Keratinocyte (primary cell): Measurements from ENCODE around the gene CHD9. TPM values are rescaled to one million over a fixed set of nuclear protein-coding genes. Genes with fewer than 3 reads are reported as not detected.

ENCODE experiments used
- DNase-seq: peaks from one replicate; pipeline ENCODE4 v3.0.0-alpha.2; 2011; ENCODE audit warnings: low read depth, missing footprints, low spot score
- FAIRE-seq: peaks from 2 replicates; lab custom pipeline; 2011; peaks lifted over from hg19 to GRCh38; lab: Jason Lieb, UNC
- H2AFZ ChIP-seq: 2 replicates; pipeline ENCODE4 v1.6.0; 2012; ENCODE audit warnings: low read length, control low read depth, inconsistent platforms; ENCODE audit not compliant: control insufficient read depth
- H3K27ac ChIP-seq: 2 replicates; pipeline ENCODE4 v1.5.1; 2011; ENCODE audit warnings: low read length; ENCODE audit not compliant: control insufficient read depth, insufficient read depth
- H3K27me3 ChIP-seq: 3 replicates; pipeline ENCODE4 v1.6.0; 2011; ENCODE audit warnings: low read length; ENCODE audit not compliant: control insufficient read depth, insufficient read depth; ENCODE audit errors: extremely low read depth
- H3K36me3 ChIP-seq, 2 experiments: 2 replicates in 1 of 2; 3 replicates in 1 of 2; pipeline ENCODE4 v1.5.1; 2011; ENCODE audit warnings: low read length in 2 of 2, mild to moderate bottlenecking in 1 of 2; ENCODE audit not compliant: control insufficient read depth in 2 of 2, insufficient read depth in 2 of 2; ENCODE audit errors: extremely low read depth in 1 of 2
- H3K4me1 ChIP-seq: 3 replicates; pipeline ENCODE4 v1.5.1; 2011; ENCODE audit warnings: low read length; ENCODE audit not compliant: control insufficient read depth, insufficient read depth; ENCODE audit errors: extremely low read depth
- H3K4me2 ChIP-seq: 3 replicates; pipeline ENCODE4 v1.6.0; 2011; ENCODE audit warnings: low read depth, low read length; ENCODE audit not compliant: control insufficient read depth, insufficient read depth; ENCODE audit errors: extremely low read depth
- H3K4me3 ChIP-seq, 3 experiments: fragments of 200-600 bp in 1 of 3; sonication (generic) in 1 of 3; 2 replicates in 2 of 3; 3 replicates in 1 of 3; pipeline ENCODE4 v1.5.1; 2011 to 2016; ENCODE audit warnings: low read length in 3 of 3, mild to moderate bottlenecking in 3 of 3, control low read depth in 2 of 3, inconsistent platforms in 1 of 3, low read depth in 1 of 3, mixed read lengths in 1 of 3, mixed run types in 1 of 3, moderate library complexity in 1 of 3; ENCODE audit not compliant: control insufficient read depth in 2 of 3, insufficient read depth in 2 of 3; ENCODE audit errors: extremely low read depth in 1 of 3
- H3K79me2 ChIP-seq: 2 replicates; pipeline ENCODE4 v1.6.0; 2012; ENCODE audit warnings: low read length; ENCODE audit not compliant: control insufficient read depth, insufficient read depth
- H3K9ac ChIP-seq: 3 replicates; pipeline ENCODE4 v1.6.0; 2011; ENCODE audit warnings: low read length; ENCODE audit not compliant: control insufficient read depth, insufficient read depth; ENCODE audit errors: extremely low read depth
- H3K9me1 ChIP-seq: 3 replicates; pipeline ENCODE4 v1.6.0; 2011; ENCODE audit warnings: low read length; ENCODE audit not compliant: control insufficient read depth, insufficient read depth; ENCODE audit errors: extremely low read depth
- H3K9me3 ChIP-seq: 2 replicates; pipeline ENCODE4 v1.5.1; 2012; ENCODE audit warnings: low read depth, low read length; ENCODE audit not compliant: control insufficient read depth
- H4K20me1 ChIP-seq: 3 replicates; pipeline ENCODE4 v1.6.0; 2011; ENCODE audit warnings: low read length; ENCODE audit not compliant: control insufficient read depth, insufficient read depth; ENCODE audit errors: extremely low read depth
- CTCF ChIP-seq, 3 experiments: IDR thresholded peaks in 1 of 3; conservative IDR thresholded peaks in 1 of 3; optimal IDR thresholded peaks in 1 of 3; 2 replicates in 2 of 3; 3 replicates in 1 of 3; pipeline versions ENCODE3 to v1.5.1; 2011; ENCODE audit warnings: low read length in 3 of 3, mild to moderate bottlenecking in 3 of 3, moderate library complexity in 2 of 3, control low read depth in 1 of 3, inconsistent platforms in 1 of 3; ENCODE audit not compliant: insufficient read depth in 2 of 3; ENCODE audit errors: extremely low read depth in 1 of 3
- EZH2 ChIP-seq: IDR thresholded peaks from one replicate; pipeline ENCODE4 v1.6.1; 2012; ENCODE audit warnings: inconsistent platforms, mild to moderate bottlenecking, low read length, moderate library complexity
- dilution Hi-C: fragments of 300-500 bp; cut with MboI; formaldehyde crosslinking; loops from one replicate; pipeline ENCODE4 v1.7.0; 2020; ENCODE audit warnings: low sequenced_read_pairs; ENCODE audit not compliant: extremely low pct_ligation_motif_present
- polyA plus RNA-seq, 5 experiments: library from polyadenylated mRNA; depleted of rRNA in 3 of 5; stranded (reverse) in 3 of 5; stranded (forward) in 1 of 5; unstranded in 1 of 5; fragments of >200 nt; gene quantifications; 1 replicate in 1 of 5; 2 replicates in 3 of 5; 3 replicates in 1 of 5; pipeline versions ENCODE4 v1.2.1 to v1.2.3, GENCODE V29; 2011 to 2012; ENCODE audit warnings: missing spikeins in 2 of 5, low read depth in 1 of 5, low replicate concordance in 1 of 5

Gene CHD9
- polyA plus RNA-seq, 1 donor (not counting 4 experiments of a cell fraction or from before 2014, with no cell fraction given): 32.8 TPM

DNA sequence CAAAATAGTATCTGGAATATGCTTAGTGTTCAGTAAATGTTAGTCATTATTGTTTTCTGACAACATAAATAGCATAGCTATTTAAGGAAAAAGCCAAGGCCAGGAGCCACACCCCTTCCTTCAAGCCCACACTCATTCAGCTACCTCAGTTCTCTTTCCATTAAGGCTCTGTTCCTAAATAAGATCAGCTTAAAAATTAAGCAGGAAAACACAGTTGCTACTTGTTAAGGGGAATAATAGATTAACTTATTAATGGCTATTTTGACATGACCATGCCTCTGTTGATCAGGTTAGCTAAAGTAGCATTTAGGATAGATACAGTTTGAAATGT, 158.1 kb downstream of the CHD9 start:
- H3K4me2 ChIP-seq: no peak overlapping the region
- peaks cover 14% of the 10 kb centered on the region for H3K4me1 ChIP-seq
- no peaks in the 10 kb centered on the region for H3K36me3 ChIP-seq
- peaks cover 59% of the 10 kb centered on the region for H3K79me2 ChIP-seq
- H3K27ac ChIP-seq: no peak overlapping the region
- H3K9me1 ChIP-seq: no peaks in the 10 kb centered on the region
- TF ChIP-seq EZH2 (no peak), CTCF (optimal IDR thresholded peaks at IDR 0.05 in 1 of 3, IDR thresholded peaks at IDR 0.05 in 1 of 3, conservative IDR thresholded peaks at IDR 0.05 in 1 of 3; ENCODE audit: extremely low read depth in 1 of 3, insufficient read depth in 2 of 3, low read length in 3 of 3) (no peak)
- H3K27me3 ChIP-seq: no peaks in the 10 kb centered on the region
- DNase-seq (no peak), FAIRE-seq (no peak)
- H3K9me3 ChIP-seq: no peaks in the 10 kb centered on the region
- H4K20me1 ChIP-seq: no peaks in the 10 kb centered on the region
- H3K9ac ChIP-seq: no peak overlapping the region
- H3K4me3 ChIP-seq: no peak overlapping the region
- dilution Hi-C loops: no loop called here
- H2AFZ ChIP-seq: no peak overlapping the region

DNA sequence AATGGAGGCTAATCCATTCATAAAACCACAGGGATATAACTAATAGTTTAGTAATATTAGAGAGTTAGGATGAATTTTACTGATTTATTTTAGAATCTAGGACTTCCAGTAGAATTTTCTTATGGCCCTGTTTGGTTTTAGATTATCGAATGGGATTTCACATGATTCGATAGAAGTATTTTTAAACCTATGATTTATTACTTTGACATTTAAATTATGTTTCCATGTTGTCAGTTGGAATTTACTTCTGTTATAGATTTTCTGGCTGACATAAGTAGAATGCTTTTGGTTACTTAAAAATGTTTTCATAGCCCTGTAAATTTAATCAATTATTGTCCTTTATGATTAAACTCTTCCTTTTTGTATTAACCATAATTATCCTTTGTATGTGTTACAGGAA, 158.8 kb downstream of the CHD9 start:
- Histone ChIP-seq H3K4me2 (no peak overlapping the region), H3K4me3 (no peak overlapping the region), H3K79me2 (peaks cover 56% of the 10 kb centered on the region), H2AFZ (no peak overlapping the region), H3K9ac (no peak overlapping the region), H3K36me3 (no peaks in the 10 kb centered on the region), H3K27me3 (no peaks in the 10 kb centered on the region), H3K27ac (no peak overlapping the region), H4K20me1 (no peaks in the 10 kb centered on the region), H3K9me3 (no peaks in the 10 kb centered on the region), H3K4me1 (peaks cover 10% of the 10 kb centered on the region), H3K9me1 (no peaks in the 10 kb centered on the region)
- FAIRE-seq: no peak
- no peak for TF ChIP-seq EZH2
- no peak for DNase-seq
- dilution Hi-C loops: no loop called here

DNA sequence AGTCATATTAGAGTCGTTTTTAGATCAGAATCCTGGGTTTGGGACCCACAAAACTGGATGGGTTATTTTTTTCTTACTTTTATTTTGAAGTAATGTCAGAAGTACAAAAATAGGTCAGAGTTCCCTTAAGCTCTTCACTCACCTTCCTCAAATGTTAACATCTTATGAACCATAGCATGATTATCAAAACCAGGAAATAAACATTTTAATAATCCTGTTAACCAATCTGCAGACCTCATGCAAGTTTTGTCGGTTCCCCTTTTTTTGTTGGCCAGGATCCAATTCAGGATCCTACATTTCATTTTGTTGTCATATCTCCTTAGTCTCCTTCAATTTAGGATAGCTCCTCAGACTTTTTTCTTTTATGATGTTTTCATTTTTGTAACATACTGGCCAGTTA, 162.0 kb downstream of the CHD9 start:
- Histone ChIP-seq H3K79me2 (peaks cover 65% of the 10 kb centered on the region), H3K9ac (no peak overlapping the region), H4K20me1 (no peaks in the 10 kb centered on the region), H3K4me3 (no peak overlapping the region), H3K4me2 (no peak overlapping the region), H3K9me1 (no peaks in the 10 kb centered on the region), H3K36me3 (no peaks in the 10 kb centered on the region), H2AFZ (no peak overlapping the region), H3K27me3 (no peaks in the 10 kb centered on the region), H3K9me3 (no peaks in the 10 kb centered on the region), H3K4me1 (peaks cover 26% of the 10 kb centered on the region), H3K27ac (no peak overlapping the region)
- no peak for DNase-seq
- no peak for FAIRE-seq
- dilution Hi-C loops: no loop called here
- TF ChIP-seq EZH2: no peak
- TF ChIP-seq CTCF (optimal IDR thresholded peaks at IDR 0.05 in 1 of 3, IDR thresholded peaks at IDR 0.05 in 1 of 3, conservative IDR thresholded peaks at IDR 0.05 in 1 of 3; ENCODE audit: extremely low read depth in 1 of 3, insufficient read depth in 2 of 3, low read length in 3 of 3): no peak
